NOMO-1 treated with dmso at 0.1 percent for 144 hours (cell line): Measurements from ENCODE around the gene KCNK5.

Experiments
- DNase-seq: peaks from one replicate; lab custom pipeline; 2025; ENCODE audit not compliant: unreplicated experiment; lab: John Stamatoyannopoulos, UW

KCNK5 gene

GRCh38 chr6:39199231-39199940 lies 29.9 kb downstream of the KCNK5 start:
- DNase-seq = no peak

- DNase-seq = no peak
Observed at GRCh38 chr6:39198528-39198927, 30.7 kb downstream of the KCNK5 start.

DNA sequence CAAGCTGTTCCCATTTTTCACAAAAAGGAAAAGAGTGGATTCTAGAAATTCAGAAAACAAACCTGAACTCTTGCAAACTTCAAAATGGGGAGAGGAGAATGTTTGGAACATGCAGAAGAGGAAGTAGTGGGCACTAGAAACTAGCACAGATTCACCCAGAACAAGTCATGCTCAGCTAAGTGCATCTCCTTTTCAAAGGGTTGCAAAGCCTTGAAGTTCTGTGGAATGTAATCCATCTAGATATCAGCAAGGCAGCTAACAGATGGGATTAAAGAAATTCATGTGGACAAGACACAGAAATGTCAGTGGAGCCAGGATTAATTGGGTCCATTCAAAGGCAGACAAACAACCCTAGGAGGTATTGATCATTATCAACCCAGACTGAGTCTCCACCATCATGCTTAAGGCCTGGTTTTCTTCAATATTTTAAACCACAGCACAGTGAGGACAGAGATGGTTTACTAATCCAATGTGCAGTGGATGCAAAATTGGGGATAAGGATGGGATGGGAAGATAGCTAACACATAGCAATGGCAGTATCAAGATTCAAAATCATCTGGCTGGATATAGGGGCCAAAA lies 31.3 kb downstream of the KCNK5 start:
- DNase-seq = peak; percentile 17

- DNase-seq = peak; percentile 21
Observed at GRCh38 chr6:39197521-39197920, 31.8 kb downstream of the KCNK5 start.

- no peak for DNase-seq
Observed at GRCh38 chr6:39196673-39197091, 32.6 kb downstream of the KCNK5 start.

- DNase-seq = no peak
Observed at GRCh38 chr6:39195792-39196385, 33.4 kb downstream of the KCNK5 start.

- no peak for DNase-seq
Observed at GRCh38 chr6:39194466-39194865, 34.8 kb downstream of the KCNK5 start.

GRCh38 chr6:39193201-39193791 lies 36.0 kb downstream of the KCNK5 start:
- no peak for DNase-seq

DNA sequence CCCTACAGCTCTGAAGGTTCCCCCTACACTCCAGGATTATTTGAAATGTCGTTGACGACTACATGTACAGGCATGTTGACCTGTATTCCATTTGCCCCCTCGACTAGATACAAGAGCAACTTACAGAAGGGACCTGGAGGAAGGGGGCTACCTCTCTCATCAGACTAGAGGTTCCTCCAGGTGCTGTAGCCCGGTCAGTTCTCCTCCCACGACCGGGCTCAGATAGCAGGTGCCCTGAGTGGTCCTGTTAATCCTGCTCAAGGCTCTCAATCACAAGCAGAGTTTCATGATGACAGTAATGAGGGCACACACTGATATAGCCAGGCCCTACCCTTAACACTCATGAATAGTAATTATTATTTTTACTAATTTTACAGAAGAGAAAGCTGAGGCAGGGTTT lies 36.5 kb downstream of the KCNK5 start:
- DNase-seq = no peak

- no peak for DNase-seq
Observed at GRCh38 chr6:39191236-39191930, 37.9 kb downstream of the KCNK5 start.

DNA sequence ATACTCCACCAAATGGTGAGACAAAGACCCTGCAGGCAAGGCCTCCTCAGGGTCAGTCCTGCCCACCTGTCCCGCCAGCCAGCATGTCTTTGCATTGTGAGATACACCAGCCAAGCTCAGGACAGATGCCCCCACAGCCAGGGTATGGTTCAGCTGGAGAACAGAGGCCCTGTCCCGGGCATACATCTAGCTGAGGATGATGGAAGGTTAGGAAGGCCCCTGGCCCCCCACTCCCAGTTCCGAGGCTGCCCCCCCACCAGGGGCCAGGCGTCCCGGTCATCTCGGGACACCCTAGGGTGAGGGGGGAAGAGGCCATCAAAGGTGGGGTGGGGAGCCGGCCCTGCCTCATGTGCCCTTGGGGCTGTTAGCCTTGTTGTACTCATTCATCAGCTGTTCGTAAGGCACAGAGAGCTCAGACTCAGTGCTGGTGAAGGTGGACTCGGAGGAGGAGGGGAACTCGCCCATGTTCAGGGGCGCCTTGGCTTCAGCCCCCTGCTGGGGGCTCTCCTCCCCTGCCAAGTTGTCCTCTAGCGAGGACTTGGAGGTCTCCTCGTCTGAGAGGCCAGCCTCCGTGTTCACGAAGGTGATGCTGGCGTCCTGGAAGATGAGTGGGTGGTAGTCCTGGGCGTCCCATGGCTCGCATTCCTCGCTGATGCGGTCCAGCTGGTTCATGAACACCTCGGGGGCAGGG lies 38.6 kb downstream of the KCNK5 start:
- no peak for DNase-seq

DNA sequence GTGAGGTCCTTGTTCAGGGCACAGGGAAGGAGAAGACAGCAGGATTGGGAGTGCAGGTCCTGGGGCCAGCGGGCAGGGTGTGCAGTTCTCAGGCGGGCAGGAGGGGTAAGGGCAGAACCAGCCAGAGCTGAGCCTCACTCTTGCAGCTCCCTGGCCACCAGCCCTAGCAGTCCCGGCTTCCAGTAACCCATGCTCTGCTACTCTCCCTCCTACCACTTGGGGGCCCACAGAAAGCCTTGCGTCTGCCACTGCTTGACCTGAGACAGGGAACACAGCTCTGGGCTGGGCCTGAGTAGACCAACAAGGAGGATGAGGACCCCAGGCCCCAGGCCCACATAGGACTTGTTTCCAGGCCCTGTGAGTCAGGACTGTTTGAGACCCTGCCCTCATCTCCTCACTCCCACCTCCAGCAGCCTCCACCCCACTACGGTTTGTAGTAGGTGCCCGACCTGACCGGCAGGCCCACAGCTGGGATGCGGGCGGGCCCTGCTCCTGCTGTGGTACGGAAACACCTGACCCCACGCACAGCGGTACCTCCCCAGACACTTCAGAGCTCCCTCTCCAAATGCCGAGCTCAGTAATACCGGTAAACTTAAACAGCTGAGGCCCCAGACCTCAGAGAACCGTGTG lies 39.2 kb downstream of the KCNK5 start:
- no peak for DNase-seq

DNA sequence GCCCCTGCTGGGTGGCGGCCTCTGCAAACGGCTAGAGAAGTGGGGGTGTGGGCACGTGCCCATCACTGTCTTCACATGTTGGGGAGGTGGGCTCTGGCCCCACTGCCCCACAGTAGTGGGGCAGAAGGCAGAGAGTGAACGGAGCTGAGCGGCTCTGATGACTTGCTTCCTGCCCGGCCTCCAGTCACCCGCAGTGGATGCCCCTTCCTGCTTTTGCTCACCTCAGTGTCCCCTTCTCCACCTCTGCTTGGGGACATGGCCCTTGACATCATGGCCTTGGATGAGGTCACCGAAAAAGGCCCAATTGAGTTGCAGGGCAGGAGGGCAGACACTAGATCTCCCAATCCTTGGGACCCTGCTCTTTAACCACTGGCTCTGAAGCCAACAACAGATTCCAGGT lies 40.1 kb downstream of the KCNK5 start:
- no peak for DNase-seq

- no peak for DNase-seq
Observed at GRCh38 chr6:39188571-39188970, 40.7 kb downstream of the KCNK5 start.

DNA sequence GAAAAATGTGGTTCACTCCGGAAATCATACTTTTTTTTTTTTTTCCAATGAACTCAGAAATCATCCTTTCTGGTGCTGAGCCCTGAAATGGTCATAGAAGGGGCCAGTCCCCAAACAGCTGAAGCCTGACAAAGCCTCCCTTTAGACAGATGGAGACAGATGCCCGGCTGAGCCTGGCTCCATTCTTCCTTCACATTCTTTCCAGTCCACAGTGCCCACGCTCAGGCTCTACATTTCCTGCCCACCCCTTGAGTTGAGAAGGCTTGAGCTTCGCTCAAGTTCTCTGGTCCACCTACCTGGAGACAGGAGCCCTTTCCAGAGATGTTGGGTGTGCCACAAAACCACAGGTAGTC lies 41.2 kb downstream of the KCNK5 start:
- DNase-seq = no peak

DNA sequence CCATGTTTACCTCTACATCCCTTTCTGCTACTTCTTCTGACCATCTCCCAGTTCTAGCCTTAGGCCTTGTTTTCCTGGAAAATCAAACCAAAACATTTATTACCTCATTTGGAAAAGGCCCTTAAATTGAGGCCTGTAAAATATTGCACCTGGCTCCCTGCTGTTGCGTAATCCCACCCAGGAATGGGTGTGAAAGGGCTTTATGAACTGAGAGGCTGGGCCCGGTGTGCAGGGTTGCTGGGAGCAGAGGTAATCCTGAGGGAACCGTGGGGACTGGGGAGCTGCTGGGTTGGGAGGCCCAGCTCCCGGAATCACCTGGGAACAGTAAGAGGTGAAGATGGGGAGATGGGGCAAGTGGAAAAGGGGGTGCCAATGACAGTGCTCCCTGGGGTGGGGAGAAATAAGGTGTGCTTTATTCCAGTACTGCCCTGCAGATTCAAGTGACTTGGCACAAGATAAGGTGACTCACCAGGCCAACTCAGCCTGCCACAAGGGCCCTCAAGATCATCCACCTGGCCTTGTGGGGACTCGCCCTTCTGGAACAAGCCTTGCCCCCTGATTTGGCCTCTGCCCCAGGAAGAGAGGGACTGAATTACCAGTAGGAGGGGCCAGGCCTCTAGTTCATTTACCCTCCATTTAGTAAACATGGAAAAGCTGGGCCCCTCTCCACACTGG lies 44.2 kb downstream of the KCNK5 start:
- no peak for DNase-seq

DNA sequence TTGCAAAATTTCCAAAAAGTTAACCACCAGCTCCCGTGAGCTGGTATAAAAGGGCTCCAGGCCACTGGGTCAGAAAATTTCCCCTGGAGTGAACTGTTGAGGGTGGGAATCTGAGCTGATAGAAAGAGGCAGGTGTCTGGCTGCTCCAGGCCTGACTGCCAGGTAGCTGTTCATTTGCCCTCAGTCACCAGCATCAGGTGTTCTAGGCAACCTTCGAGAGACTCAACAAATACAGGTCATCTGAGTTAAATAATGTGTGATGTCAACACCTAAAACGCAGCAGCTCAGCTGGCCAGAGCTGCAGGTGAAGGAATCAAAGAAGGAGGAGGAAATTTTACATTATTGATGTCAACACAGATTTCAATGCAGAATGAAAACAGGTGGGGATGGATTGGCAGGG lies 46.7 kb downstream of the KCNK5 start:
- DNase-seq = no peak

DNA sequence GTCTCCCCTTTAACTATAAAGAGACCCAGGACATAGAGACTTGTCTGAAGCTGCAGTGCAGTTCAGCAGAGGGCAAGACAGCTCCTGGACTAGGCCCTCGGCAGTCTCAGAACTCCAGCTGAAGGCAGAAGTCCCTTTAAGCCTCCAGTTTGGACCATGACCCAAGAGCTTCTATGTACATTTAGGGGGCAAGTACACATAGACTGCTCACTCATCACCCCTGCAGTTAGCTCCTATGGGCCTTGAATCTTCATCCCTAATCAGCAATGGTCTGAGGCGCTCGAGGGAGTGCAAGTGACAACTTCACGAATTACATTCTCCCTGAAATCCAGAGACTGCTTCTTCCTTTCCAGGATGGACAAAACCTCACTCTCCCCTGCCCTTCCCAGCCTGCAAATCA lies 47.4 kb downstream of the KCNK5 start:
- DNase-seq = no peak

DNA sequence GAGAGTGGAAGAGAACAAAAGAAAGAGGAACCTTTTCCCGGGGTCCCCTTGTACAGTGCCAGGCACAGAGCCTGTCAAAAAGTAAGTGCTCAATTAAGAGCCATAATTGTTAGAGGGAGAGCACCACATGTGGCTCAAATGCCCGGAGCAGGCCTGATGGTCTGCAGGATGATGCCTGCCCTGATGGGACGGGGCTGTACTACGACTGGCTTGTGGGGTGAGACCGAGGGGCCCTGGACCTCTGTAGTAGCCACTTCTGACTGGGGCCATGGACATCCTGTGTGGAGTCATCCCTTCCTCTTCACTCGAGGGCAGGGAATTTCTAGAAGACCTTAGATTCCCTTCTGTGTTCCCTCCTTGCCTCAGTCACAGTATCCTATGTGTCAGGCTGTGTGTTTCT lies 47.9 kb downstream of the KCNK5 start:
- no peak for DNase-seq

DNA sequence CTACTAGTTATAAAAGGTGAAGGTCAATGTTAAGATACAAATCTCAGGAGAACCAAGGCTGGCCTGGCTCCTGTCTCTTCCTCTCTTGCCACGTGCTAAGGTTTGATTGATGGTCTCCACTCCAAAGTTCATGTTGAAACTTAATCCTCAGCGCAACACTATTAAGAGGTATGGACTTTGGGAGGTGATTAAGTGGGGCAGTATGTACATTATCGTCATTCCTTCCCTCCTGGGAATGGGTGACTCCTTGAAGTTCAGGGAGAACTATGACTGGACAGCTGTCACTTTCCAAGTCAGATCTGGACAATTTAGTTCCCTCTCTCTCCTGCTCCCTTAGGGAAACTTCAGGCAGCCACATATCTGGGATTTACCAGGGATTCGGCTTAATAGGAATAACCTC lies 50.5 kb downstream of the KCNK5 start:
- no peak for DNase-seq
